NT2/D1 (cell line): Measurements from ENCODE around the gene KLK5.

Experiments
- YY1 ChIP-seq: IDR thresholded peaks from 2 replicates; pipeline ENCODE4 v1.6.1; 2011; ENCODE audit not compliant: insufficient read length, insufficient read depth
- ZNF274 ChIP-seq: IDR thresholded peaks from 2 replicates; pipeline ENCODE4 v1.6.1; 2011; ENCODE audit warnings: mild to moderate bottlenecking, low read depth, low read length

GRCh38 chr19:51002089-51002532 lies 49.3 kb upstream of the KLK5 start:
- TF ChIP-seq ZNF274 (no peak), YY1 (no peak)
